ENCODE results near the gene ST6GAL1. TPM values are rescaled to one million over a fixed set of nuclear protein-coding genes. Genes with fewer than 3 reads are reported as not detected.

Gene ST6GAL1
- total RNA-seq, 4 donors from 2014 or later, result 24.7 to 58.1 (median 44.5) TPM

DNA sequence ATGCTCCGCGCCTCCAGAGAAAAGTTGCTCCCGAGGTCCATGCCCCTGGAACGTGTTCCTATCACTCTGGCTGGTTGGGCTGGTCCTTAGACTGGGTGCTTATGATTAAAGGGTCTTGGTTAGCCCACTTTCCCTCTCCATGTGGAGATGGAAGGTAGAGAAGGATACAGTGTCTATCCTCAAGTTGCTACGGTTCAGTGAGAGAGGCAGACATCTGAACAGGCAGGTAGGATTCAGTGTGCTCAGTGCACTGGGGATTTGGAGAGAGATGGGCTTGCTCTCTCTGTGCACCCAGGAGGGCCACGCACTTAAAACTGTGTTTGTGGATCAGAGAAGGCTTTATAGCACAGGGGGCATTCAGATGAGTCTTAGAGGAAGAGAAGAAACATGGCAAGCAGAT, 146.0 kb downstream of the ST6GAL1 start:
- Histone ChIP-seq H3K4me3 (no peak overlapping the region), H3K27me3 (no peaks in the 10 kb centered on the region), H3K9me3 (no peaks in the 10 kb centered on the region), H3K27ac (no peak overlapping the region), H3K36me3 (peaks cover 0 to 60% (median 18%) of the 10 kb centered on the region in 3 donors), H3K4me1 (no peaks in the 10 kb centered on the region)
- DNase-seq (ENCODE audit: low spot score in 2 of 2), result no peak
- WGBS, 2 donors, result 94 to 98% methylated on average over 6 of the region's 6 CpGs
- no peak for TF ChIP-seq POLR2A (IDR thresholded peaks at IDR 0.05)

DNA sequence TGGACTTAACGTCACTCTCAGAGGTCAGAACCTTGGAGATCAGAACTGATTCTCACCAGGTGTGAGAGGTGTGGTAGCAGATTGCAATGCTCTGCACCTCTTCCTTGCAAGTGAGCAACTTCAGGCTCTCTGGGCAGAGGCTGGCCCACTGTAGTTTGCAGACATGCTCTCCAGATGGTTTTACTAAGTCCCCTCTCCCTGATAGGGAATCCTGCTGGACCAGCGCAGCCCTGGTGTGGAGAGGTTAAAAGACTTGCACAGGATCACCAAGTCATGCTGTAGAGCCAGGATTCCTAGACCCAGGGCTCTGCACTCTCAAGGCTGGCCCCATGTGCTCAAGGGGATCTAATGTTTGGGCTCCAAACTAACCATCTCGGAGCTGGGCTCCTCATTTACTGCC, 146.8 kb downstream of the ST6GAL1 start:
- DNase-seq (ENCODE audit: low spot score in 2 of 2), result no peak
- no peak overlapping the region for H3K27ac ChIP-seq
- peaks cover 0 to 58% (median 18%) of the 10 kb centered on the region in 3 donors for H3K36me3 ChIP-seq
- H3K4me3 ChIP-seq, result no peak overlapping the region
- H3K4me1 ChIP-seq, result no peaks in the 10 kb centered on the region
- TF ChIP-seq CTCF (IDR thresholded peaks at IDR 0.05), result no peak
- TF ChIP-seq POLR2A (IDR thresholded peaks at IDR 0.05), result no peak
- no peak for TF ChIP-seq EP300 (IDR thresholded peaks at IDR 0.05)
- H3K27me3 ChIP-seq, result no peaks in the 10 kb centered on the region
- H3K9me3 ChIP-seq, result no peaks in the 10 kb centered on the region
- 83 to 94% methylated on average over 2 to 3 of the region's 3 CpGs for WGBS, 2 donors

DNA sequence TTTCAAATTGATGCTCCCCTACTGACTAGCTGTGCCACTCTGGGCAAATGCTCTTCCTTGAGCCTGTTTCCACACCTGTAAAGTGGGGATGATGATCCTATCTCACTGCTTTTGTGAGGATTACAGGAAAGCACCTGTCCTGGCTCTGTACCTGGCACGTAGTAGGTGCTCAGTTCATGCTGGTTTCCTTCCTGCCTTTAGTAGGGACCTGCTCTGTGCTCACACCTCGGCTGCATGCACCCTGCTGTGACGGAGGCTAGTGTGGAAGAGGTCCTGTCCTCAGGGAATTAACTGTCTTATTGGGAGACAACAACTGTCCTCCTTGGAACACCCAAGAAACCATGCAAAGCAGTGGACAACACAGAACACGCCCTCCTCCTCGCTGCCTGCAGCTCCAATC, 147.2 kb downstream of the ST6GAL1 start:
- no peak overlapping the region for H3K27ac ChIP-seq
- H3K36me3 ChIP-seq, result peaks cover 0 to 55% (median 18%) of the 10 kb centered on the region in 3 donors
- WGBS, 2 donors, result 86 to 95% methylated on average over 5 of the region's 5 CpGs
- H3K27me3 ChIP-seq, result no peaks in the 10 kb centered on the region
- H3K4me1 ChIP-seq, result no peaks in the 10 kb centered on the region
- no peak for TF ChIP-seq CTCF (IDR thresholded peaks at IDR 0.05)
- no peak for TF ChIP-seq POLR2A (IDR thresholded peaks at IDR 0.05)
- TF ChIP-seq EP300 (IDR thresholded peaks at IDR 0.05), result no peak
- DNase-seq (ENCODE audit: low spot score in 2 of 2), result no peak
- no peaks in the 10 kb centered on the region for H3K9me3 ChIP-seq
- H3K4me3 ChIP-seq, result no peak overlapping the region

DNA sequence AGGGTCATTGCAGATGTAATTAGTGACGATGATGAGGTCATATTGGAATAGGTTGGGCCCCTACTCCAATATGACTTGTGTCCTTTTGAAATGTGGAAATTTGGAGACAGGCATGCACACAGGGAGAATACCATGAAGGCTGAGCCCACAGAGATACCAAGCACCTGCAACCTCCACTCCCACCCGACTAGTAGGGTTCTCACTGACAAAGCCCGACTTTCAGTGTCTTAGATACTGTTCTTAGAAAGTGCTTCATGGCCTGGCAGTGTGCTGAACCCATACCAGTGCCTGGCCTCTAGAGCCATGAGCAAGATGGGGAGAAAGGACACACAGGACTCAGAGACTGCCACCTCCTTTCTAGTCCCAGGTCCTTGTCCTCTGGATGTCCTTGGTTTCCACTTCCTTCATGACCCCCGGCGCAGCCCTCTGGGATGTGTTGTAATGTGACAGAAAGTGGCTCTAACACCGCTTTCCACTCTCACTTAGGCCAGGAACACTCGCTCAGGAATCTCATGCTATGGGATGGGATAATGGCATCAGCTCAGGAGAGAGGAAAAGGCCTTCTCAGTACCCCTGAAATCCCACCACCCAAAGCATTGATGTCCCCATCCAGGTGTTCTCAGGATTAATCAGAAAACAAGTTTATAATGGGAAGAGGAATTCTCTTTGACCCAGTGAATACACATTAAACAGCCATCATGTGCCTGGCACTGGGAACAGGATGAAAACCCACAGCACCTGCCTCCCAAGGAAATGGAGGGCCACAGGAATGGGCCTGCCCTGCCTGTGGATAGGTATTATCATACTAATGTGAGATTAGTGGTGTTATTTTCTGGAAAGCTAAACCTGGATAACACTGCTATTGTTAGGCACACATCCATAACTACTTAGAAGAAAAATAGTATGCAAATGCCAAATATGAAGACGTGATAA, 149.0 kb downstream of the ST6GAL1 start:
- no peak for TF ChIP-seq CTCF (IDR thresholded peaks at IDR 0.05)
- TF ChIP-seq EP300 (IDR thresholded peaks at IDR 0.05), result no peak
- TF ChIP-seq POLR2A (IDR thresholded peaks at IDR 0.05), result no peak
- DNase-seq (ENCODE audit: low spot score in 2 of 2), result no peak
- Histone ChIP-seq H3K4me3 (no peak overlapping the region), H3K9me3 (no peaks in the 10 kb centered on the region), H3K27me3 (no peaks in the 10 kb centered on the region), H3K4me1 (peaks cover 0 to 4% (median 0%) of the 10 kb centered on the region in 4 donors), H3K36me3 (peaks cover 0 to 37% (median 15%) of the 10 kb centered on the region in 3 donors), H3K27ac (no peak overlapping the region)
- WGBS, 2 donors, result 86 to 90% methylated on average over 8 of the region's 8 CpGs

DNA sequence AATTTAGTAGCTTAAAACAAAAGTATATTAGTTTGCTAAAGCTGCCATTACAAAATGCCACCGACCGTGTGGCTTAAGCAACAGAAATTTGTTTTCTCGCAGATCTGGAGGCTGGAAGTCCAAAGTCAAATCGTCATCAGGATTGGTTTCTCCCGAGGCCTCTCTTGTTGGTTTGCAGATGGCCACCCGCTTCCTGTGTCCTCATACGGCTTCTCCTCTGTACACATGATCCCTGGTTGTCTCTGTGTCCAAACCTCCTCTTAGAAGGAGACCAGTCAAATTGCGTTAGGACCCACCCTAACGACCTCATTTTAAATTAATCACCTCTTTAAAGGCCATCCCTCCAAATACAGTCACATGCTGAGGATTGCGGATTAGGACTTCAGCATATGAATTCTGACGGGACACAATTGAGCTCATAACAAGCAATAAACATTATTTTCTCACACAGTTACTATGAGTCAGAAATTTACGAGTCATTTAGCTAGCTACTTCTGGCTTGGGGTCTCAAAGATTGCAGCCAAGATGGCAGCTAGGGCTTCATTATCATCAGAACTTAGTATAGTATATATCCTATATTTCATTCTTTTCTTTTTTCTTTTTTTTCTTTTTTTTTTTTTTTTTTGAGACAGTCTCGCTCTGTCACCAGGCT, 150.6 kb downstream of the ST6GAL1 start:
- no peak overlapping the region for H3K4me3 ChIP-seq
- TF ChIP-seq EP300 (IDR thresholded peaks at IDR 0.05), result no peak
- peaks cover 0 to 21% (median 5%) of the 10 kb centered on the region in 3 donors for H3K36me3 ChIP-seq
- DNase-seq (ENCODE audit: low spot score in 2 of 2), result no peak
- H3K27me3 ChIP-seq, result no peaks in the 10 kb centered on the region
- WGBS, 2 donors, result 93 to 94% methylated on average over 13 of the region's 13 CpGs
- H3K4me1 ChIP-seq, result peaks cover 0 to 5% (median 0%) of the 10 kb centered on the region in 4 donors
- H3K27ac ChIP-seq, result no peak overlapping the region
- H3K9me3 ChIP-seq, result no peaks in the 10 kb centered on the region
